22Rv1 (cell line): ENCODE data around the gene ERC1.

Experiments
- H3K27ac ChIP-seq: fragments of 450-650 bp; 2 replicates; pipeline ENCODE4 v1.5.1; 2017
- CTCF ChIP-seq: fragments of 450-650 bp; IDR thresholded peaks from 2 replicates; pipeline ENCODE4 v1.5.1; 2017; ENCODE audit warnings: mild to moderate bottlenecking
- ZFX ChIP-seq: fragments of 450-650 bp; IDR thresholded peaks from 2 replicates; pipeline ENCODE4 v1.6.1; 2017; ENCODE audit warnings: antibody characterized with exemption, borderline replicate concordance

Gene ERC1

GRCh38 chr12:1122786-1123185, 131.8 kb downstream of the ERC1 start:
- no peak overlapping the region for H3K27ac ChIP-seq
- TF ChIP-seq ZFX (no peak), CTCF (no peak)

GRCh38 chr12:1126091-1126490, 135.1 kb downstream of the ERC1 start:
- no peak overlapping the region for H3K27ac ChIP-seq
- TF ChIP-seq CTCF, result no peak

- TF ChIP-seq CTCF (no peak), ZFX (no peak)
- H3K27ac ChIP-seq, result no peak overlapping the region
These were observed 136.0 kb downstream of the ERC1 start for GRCh38 chr12:1127021-1127420.

GRCh38 chr12:1130164-1130563, 139.1 kb downstream of the ERC1 start:
- TF ChIP-seq CTCF (no peak), ZFX (no peak)
- H3K27ac ChIP-seq, result no peak overlapping the region

- TF ChIP-seq ZFX, result no peak
- TF ChIP-seq CTCF, result no peak
- H3K27ac ChIP-seq, result no peak overlapping the region
These were observed 139.5 kb downstream of the ERC1 start for GRCh38 chr12:1130571-1130970.

- TF ChIP-seq CTCF (no peak), ZFX (no peak)
- H3K27ac ChIP-seq, result no peak overlapping the region
These were observed 140.8 kb downstream of the ERC1 start for GRCh38 chr12:1131811-1132224.

GRCh38 chr12:1132311-1132710, 141.3 kb downstream of the ERC1 start:
- H3K27ac ChIP-seq, result no peak overlapping the region
- TF ChIP-seq ZFX (no peak), CTCF (no peak)
